MCF 10A (cell line): Measurements from ENCODE around the gene HNRNPM. TPM values are rescaled to one million over a fixed set of nuclear protein-coding genes. Genes with fewer than 3 reads are reported as not detected.

Experiments used
- BruUV-seq: library from RNA; stranded (reverse); fragments of 400-500 nt; replicated peaks from 2 replicates; lab custom pipeline; 2021; lab: Mats Ljungman, UMichigan
- CTCF ChIA-PET: fragments of 300-600 bp; sonication (Branson Sonifier 250); formaldehyde crosslinking; extraction: SDS; loops from one replicate; lab custom pipeline; 2021; ENCODE audit warnings: antibody characterized with exemption, inconsistent platforms; lab: Yijun Ruan, JAX
- POLR2A ChIA-PET: fragments of 300-600, 350-650 bp; sonication (Branson Sonifier 250); formaldehyde crosslinking; extraction: SDS; loops from one replicate; lab custom pipeline; 2020; ENCODE audit warnings: antibody characterized with exemption, inconsistent platforms; lab: Yijun Ruan, JAX
- DNase-seq: peaks from one replicate; pipeline ENCODE4 v3.0.0-alpha.2; 2018; ENCODE audit not compliant: unreplicated experiment
- H3K27ac Mint-ChIP-seq: one replicate; pipeline ENCODE4 v1.8.0; 2022; ENCODE audit warnings: mild to moderate bottlenecking, low read depth, mixed read lengths; ENCODE audit not compliant: unreplicated experiment
- H3K27me3 Mint-ChIP-seq: one replicate; pipeline ENCODE4 v1.8.0; 2022; ENCODE audit warnings: mixed read lengths; ENCODE audit not compliant: insufficient read depth, unreplicated experiment
- H3K36me3 Mint-ChIP-seq: one replicate; pipeline ENCODE4 v1.8.0; 2022; ENCODE audit warnings: mild to moderate bottlenecking, moderate library complexity, mixed read lengths; ENCODE audit not compliant: insufficient read depth, unreplicated experiment
- H3K4me1 Mint-ChIP-seq: one replicate; pipeline ENCODE4 v1.8.0; 2022; ENCODE audit warnings: mixed read lengths; ENCODE audit not compliant: insufficient read depth, unreplicated experiment
- H3K4me3 Mint-ChIP-seq: one replicate; pipeline ENCODE4 v1.8.0; 2022; ENCODE audit warnings: mild to moderate bottlenecking, moderate library complexity, mixed read lengths; ENCODE audit not compliant: unreplicated experiment
- H3K9me3 Mint-ChIP-seq: one replicate; pipeline ENCODE4 v1.8.0; 2022; ENCODE audit warnings: mixed read lengths; ENCODE audit not compliant: unreplicated experiment
- CTCF ChIP-seq: fragments of 200-600 bp; IDR thresholded peaks from one replicate; pipeline ENCODE4 v1.8.0; 2022; ENCODE audit warnings: antibody characterized with exemption, mild to moderate bottlenecking; ENCODE audit not compliant: unreplicated experiment
- intact Hi-C: fragments of 100-400 bp; cut with micrococcal nuclease; formaldehyde crosslinking; loops from 2 replicates; pipeline ENCODE4 v1.14.1; 2022
- total RNA-seq: library from RNA; stranded (reverse); gene quantifications from 2 replicates; pipeline ENCODE4 v1.2.3, GENCODE V29; 2022

Gene HNRNPM
- total RNA-seq, 1 experiment from 2014 or later = 161 TPM

- no TSS peak for BruUV-seq
- peaks cover 90% of the 10 kb centered on the region for H3K36me3 Mint-ChIP-seq
- H3K27ac Mint-ChIP-seq = no peak overlapping the region
- H3K9me3 Mint-ChIP-seq = no peaks in the 10 kb centered on the region
- CTCF ChIA-PET = no interaction called here
- H3K4me3 Mint-ChIP-seq = no peak overlapping the region
- intact Hi-C loops = no loop called here
- no peaks in the 10 kb centered on the region for H3K27me3 Mint-ChIP-seq
- DNase-seq = no peak
- H3K4me1 Mint-ChIP-seq = peaks cover 26% of the 10 kb centered on the region
- TF ChIP-seq CTCF = no peak
- POLR2A ChIA-PET = interaction anchor here (1.0 to 1.2 kb wide), 2 partner anchors 34 to 69 kb away, joined by 3 to 4 read pairs; partner anchors contain the start of gene HNRNPM
These were observed 33.8 kb downstream of the HNRNPM start for GRCh38 chr19:8478598-8478997.

GRCh38 chr19:8481201-8481600, 36.4 kb downstream of the HNRNPM start:
- DNase-seq = no peak
- H3K4me3 Mint-ChIP-seq = no peak overlapping the region
- BruUV-seq = no TSS peak
- H3K27me3 Mint-ChIP-seq = no peaks in the 10 kb centered on the region
- H3K9me3 Mint-ChIP-seq = no peaks in the 10 kb centered on the region
- no peak for TF ChIP-seq CTCF
- intact Hi-C loops = no loop called here
- CTCF ChIA-PET = interaction anchor here (0.6 kb wide), 1 partner anchor 315 kb away, joined by 3 read pairs; no protein-coding TSS in a partner anchor
- POLR2A ChIA-PET = no interaction called here
- peak overlapping the region; percentile 46 for H3K27ac Mint-ChIP-seq
- H3K4me1 Mint-ChIP-seq = peaks cover 26% of the 10 kb centered on the region
- H3K36me3 Mint-ChIP-seq = peaks cover 90% of the 10 kb centered on the region

DNA sequence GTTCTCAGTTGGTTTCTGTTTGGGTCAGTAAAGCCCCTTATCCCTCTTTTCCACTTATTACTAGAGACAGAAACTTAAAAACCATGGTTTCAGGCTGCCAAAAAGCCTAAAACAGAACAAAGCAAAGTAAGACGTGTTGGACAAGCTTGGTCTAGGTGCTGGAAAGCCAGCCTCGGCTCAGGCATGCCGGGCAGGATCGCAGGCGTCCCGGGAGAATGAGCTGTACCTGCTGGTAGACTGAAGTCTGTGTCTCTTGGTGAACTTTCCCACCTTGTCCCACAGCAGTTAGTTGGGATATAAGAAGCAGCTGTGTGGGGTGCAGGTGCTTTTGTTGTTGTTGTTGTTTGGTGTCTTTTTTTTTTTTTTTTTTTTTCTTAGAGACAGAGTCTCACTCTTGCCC, 36.8 kb downstream of the HNRNPM start:
- DNase-seq = no peak
- intact Hi-C loops = no loop called here
- no TSS peak for BruUV-seq
- no peak overlapping the region for H3K27ac Mint-ChIP-seq
- H3K9me3 Mint-ChIP-seq = no peaks in the 10 kb centered on the region
- no peaks in the 10 kb centered on the region for H3K27me3 Mint-ChIP-seq
- no peak overlapping the region for H3K4me3 Mint-ChIP-seq
- peaks cover 26% of the 10 kb centered on the region for H3K4me1 Mint-ChIP-seq
- POLR2A ChIA-PET = interaction anchor here (0.8 kb wide), 1 partner anchor 28 kb away, joined by 4 read pairs; no protein-coding TSS in a partner anchor
- CTCF ChIA-PET = no interaction called here
- TF ChIP-seq CTCF = no peak
- H3K36me3 Mint-ChIP-seq = peaks cover 90% of the 10 kb centered on the region

DNA sequence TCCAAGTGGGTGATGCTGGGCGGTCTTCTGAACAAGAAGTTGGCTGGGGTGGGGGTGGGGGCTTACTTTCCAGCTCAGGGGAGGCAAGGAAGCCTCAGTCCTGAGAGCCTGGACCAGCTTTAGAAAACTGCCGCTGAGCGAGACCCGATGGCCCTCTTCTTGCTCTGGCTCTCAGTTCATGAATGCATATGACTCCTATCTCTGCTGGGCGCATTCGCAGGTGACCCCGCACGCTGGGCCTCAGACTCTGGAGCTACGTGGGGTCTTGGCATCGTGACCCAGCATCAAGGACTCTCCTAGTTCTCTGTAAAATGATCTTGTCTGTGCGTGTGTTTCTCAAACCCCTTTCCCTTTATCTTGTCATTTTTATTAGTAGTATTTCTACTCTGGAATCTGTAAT, 37.9 kb downstream of the HNRNPM start:
- Mint-ChIP-seq H3K9me3 (no peaks in the 10 kb centered on the region), H3K36me3 (peaks cover 90% of the 10 kb centered on the region), H3K27ac (no peak overlapping the region), H3K4me3 (no peak overlapping the region), H3K4me1 (peaks cover 25% of the 10 kb centered on the region), H3K27me3 (no peaks in the 10 kb centered on the region)
- DNase-seq = no peak
- no TSS peak for BruUV-seq
- ChIA-PET POLR2A (no interaction called here), CTCF (interaction anchor here (0.5 to 1.1 kb wide), 3 partner anchors 11 to 98 kb away, joined by 3 to 4 read pairs (median 3); no protein-coding TSS in a partner anchor)
- no peak for TF ChIP-seq CTCF
- intact Hi-C loops = no loop called here
